HG02943 (cell line): Measurements from ENCODE around the gene PANX1.
"Not testable (repeated sequence)": the region's sequence is repeated elsewhere in the genome, so short reads cannot be mapped to it uniquely, and the experiment has no call there.

ENCODE experiments used
- ATAC-seq: cut with Tn5 transposase; IDR thresholded peaks from one replicate; pipeline ENCODE4 v1.9.1; 2021; ENCODE audit warnings: mild to moderate bottlenecking, low read depth, moderate library complexity; ENCODE audit not compliant: unreplicated experiment

PANX1 gene, protein sequence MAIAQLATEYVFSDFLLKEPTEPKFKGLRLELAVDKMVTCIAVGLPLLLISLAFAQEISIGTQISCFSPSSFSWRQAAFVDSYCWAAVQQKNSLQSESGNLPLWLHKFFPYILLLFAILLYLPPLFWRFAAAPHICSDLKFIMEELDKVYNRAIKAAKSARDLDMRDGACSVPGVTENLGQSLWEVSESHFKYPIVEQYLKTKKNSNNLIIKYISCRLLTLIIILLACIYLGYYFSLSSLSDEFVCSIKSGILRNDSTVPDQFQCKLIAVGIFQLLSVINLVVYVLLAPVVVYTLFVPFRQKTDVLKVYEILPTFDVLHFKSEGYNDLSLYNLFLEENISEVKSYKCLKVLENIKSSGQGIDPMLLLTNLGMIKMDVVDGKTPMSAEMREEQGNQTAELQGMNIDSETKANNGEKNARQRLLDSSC

DNA sequence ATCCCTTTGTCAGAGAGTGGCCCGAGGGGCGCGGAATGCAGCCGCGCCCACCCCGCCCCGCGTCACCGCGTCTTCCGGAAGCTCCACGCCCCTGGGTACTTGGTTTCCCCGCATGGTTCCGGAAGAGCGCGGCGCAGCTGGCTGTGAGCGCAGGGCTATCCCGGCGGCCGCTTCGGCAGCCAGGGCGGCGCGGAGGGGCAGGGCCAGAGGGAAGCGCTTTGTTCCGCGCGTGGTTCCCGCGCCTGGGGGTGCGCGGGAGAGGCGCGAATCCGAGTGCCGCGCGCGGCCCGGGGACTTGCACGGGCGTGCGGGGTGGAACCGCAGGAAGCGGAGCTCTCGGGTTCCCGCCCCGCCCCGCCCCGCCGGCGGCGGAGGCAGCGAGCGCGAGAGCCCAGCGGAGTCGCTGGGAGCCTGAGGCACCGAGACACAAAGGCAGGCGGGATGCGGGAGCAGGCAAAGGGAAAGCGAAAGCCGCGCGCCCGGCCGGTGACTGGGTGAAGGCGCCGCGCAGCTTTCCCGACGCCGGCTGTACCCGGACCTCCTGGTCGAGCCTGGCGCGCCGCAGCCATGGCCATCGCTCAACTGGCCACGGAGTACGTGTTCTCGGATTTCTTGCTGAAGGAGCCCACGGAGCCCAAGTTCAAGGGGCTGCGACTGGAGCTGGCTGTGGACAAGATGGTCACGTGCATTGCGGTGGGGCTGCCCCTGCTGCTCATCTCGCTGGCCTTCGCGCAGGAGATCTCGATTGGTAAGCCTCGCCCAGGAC is at the start of gene PANX1:
Gene PANX1 (plus strand): TSS at position 96 of the 766 bp plus-strand sequence. CDS start 472 bp downstream, at position 568.
- ATAC-seq = peak; percentile 91

DNA sequence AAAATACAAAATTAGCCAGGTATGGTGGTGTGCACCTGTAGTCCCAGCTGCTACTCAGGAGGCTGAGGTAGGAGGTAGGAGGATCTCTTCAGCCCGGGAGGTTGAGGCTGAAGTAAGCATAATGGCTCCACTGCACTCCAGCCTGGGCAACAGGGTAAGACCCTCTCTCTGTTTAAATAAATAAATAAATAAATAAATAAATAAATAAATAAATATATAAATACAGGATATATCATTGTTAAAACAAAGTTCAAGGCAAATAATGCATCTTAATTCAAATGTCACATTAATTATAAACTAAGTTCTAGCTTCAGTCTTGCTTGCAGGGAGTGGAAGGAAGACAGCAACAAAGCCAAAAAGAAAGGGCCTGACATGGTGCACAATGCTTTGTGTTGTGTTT is 44.5 kb upstream of the PANX1 start:
- ATAC-seq = no peak

DNA sequence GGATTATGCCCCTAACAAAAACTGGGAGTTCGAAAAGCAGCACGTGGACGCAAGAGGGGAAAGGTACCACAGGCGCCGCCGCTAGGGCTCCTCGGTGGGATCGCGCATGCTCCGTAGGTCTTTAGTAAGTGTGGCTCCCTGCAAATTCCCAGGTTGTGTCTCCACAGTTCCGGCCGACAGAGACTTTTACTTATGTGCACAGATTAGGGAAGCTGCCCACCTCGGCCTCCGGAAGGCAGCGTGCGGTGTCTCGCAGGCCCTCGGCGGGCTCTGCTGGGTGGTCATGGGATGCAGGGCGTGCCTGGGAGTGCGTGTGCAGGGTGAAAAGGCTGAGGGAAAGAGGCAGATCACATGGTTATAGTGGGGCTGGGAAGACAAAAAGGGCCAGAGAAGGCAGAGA is 39.7 kb upstream of the PANX1 start:
- no peak for ATAC-seq

DNA sequence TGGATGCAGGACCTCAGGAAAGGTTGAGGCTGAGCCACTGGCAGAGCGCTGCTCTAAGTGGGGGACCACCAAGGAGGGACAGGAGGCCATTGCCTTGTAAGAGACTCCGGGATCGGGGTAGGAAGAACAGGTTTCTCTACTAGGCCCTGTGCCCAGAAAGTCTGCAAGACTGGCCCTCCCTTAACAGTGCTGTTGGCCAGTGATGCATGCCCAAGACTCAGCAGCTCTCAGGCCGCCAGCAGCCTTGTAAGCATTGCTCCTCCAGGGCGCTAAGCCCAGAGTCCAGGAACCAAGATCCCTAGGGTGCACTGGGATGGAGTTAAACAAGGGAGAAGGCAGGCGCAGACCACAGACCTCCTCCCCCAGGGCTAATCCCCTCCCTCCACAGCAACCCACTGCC is 39.3 kb upstream of the PANX1 start:
- no peak for ATAC-seq

DNA sequence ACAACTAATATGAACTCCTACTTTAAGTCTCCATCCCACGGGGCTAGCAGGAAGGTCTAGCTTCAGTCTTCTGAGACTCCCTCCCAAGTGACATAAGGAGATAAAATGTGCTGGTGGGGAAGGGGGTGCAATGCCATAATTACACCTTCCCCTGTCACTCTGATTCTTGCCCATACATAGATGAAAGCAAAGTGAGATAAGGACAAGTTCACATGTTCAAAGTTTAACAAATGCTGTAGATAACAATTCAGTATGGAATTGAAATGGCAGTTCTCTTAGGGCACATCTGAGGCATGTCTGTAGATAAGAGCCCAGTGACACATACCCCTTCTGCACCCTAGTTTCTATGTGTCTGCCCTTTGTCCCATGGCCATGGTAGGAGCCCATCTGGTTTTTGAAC is 38.2 kb upstream of the PANX1 start:
- no peak for ATAC-seq

DNA sequence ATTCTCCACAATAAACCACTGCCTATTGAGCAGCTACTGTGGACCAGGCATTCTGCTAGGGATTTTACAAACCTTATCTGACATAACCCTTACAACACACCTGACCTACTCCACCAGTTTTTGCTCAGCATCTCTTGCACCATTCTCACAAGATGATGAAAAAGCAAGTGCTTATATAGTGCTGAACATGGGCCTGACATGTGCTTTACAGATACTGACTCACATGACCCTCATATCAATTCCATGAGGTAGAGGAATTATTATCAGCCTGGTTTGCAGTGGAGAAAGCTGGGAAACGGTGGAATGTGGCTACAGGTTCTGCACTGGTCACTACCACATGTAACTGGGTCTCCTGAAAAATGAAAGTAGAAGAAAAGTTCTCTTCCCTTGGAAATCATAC is 37.5 kb upstream of the PANX1 start:
- no peak for ATAC-seq

DNA sequence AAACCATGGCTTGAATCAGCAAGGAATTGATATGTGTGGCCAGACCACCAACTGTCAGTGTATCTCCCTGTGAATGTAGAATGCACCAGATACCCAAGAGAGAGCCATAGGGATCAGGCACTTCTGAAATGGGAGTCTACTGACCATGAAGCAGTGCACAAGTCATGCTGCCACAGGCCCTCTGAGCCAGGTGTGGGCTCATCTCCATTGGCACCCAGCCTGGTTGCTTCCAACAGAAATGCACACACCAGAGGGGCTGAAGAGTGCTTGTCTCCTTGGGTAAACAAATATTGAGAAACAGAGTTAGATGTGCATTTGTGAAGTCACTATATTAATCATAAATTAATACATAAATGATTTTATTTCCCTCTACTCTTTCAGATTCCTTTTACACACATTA is 28.4 kb upstream of the PANX1 start:
- no peak for ATAC-seq

DNA sequence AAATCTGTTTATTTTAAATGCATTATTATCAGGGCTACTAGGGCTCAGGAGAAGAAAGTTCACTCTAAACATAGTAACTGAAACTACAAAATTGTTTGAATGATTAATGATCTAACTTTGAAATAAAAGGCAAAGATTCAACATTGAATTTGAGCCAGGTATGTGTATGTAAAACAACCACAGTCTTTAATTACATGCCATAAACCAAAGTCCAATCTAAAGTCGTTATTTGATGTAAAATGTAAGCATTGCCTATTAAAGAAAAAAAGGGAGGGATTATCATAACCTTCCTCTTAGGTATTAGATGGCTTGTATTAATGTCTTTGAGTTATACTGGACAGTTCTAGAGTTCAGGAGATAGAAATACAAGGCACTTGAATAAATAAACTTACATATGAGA is 25.2 kb upstream of the PANX1 start:
- no peak for ATAC-seq

DNA sequence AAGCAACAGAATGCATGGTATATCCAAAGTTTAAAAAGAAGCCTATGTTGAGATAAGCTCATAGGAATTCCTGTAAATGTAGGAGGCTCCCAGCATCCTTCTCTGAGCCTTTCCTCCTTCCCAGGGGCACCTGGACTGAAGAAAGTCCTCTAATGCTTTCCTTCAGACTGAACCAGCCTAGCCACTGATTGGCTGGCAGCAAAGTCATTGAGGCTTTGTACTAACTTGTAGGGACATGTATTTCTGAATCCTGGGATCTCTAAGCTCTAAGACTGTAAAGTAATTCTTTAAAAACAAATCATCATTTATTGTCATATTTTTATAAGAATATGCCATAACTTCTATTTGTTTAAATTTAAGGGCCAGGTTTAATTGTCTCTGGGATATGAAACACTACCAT is 23.9 kb upstream of the PANX1 start:
- no peak for ATAC-seq

DNA sequence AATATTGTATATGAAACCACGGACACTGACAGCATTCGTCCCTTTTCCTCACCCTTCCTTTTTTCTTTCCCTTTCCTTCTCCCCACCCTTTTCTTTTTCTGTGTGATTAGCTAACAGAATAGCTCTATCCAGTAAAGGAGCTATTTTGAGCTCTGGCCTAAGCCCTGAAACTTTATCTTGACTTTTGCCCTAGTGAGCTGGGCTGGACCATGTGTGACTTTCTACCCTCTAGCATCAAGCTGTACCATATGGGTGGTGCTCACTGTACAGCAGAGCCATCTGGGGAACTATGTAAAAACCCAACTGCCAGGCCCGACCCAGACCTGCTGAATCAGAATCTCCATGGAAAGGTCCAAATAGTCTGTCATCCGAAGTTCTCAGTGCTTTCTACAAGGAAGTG is 21.9 kb upstream of the PANX1 start:
- ATAC-seq = no peak

DNA sequence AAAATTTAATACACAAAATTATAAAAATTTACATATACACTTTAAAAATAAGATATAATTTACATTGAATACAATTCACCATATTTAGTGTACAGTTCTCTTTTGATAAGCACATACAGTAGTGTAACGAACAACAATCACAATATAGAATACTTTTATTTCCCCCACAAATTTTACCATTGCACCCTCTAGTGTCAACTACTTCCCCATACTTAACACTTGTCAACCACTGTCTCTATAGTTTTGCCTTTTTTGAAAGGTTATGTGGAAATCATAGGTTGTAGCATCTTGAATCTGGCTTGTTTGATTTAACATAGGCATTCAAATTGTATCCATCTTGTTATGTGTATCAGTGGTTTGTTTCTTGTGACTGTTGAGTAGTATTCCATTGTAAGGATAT is 21.3 kb upstream of the PANX1 start:
- ATAC-seq = no peak

DNA sequence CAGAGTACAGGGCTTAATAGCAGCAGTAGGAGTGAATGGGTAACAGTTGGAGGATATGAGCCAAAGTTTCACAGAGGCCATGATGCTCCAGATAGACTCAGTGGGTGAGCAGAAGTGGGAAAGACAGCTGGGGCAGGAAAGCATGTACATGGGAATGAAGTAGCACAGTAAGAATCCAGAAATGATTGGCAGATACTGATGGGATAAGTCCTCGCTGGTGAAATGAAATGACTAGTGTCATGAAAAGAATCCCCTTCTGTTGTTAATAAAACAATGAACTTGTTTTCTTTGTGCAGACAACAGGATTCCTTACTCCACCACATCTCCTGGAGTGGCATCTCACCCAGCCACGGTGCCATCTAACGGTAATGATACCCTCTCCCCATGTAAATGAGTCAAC is 17.4 kb upstream of the PANX1 start:
- ATAC-seq = no peak

DNA sequence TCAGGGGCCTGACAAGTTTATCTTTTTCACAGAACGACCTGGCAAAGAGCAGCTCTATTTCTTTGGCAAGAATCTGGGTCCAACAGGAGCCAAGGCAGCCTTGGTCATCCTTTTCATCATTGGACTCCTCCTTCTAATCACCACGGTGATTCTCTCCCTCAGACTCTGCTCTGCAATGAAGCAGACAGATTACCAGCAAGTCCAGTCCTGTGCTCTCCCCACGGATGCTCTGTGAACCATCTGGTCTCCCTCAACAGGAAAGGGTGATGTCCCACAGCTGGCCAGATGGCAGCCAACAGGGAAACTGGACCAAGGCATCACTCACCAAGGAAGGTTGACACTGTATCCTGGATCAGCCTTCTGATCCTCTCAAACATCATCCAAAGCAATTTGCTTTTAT is 17.0 kb upstream of the PANX1 start:
- no peak for ATAC-seq

DNA sequence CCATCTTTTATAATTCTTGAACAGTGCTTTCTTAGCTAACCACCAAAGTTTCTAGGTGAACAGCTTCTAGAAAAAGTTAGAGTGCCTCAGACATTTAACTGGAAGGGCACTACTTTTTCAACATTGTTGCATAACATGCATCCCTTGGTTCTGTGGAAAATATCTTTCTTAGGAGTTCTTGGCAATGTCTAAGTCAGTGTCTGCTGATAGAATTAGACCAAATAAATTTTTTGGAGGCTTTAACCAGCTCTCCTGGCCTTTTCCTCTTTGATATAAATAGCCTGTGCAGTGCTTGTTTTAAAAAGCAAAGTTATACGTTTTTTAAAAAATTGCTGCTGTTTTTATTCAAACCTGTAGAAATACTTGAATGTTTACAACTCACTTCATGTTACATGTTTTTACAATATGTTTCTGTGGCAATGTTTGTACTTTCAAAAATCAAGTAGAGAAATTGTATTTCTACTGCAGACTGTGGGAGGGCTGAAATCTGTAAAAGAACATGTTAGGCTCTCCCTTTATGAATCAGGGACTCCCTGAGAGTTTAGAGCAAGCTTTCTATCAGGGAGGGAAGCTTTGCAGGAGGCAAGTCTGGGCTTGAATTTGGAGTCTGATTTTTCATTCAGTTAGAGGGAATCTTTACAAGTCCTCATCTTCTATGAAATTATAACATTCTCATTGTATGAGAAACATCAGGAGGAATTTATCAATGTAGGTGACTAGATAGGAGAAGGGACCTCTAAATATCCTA is 16.3 kb upstream of the PANX1 start:
- no peak for ATAC-seq

DNA sequence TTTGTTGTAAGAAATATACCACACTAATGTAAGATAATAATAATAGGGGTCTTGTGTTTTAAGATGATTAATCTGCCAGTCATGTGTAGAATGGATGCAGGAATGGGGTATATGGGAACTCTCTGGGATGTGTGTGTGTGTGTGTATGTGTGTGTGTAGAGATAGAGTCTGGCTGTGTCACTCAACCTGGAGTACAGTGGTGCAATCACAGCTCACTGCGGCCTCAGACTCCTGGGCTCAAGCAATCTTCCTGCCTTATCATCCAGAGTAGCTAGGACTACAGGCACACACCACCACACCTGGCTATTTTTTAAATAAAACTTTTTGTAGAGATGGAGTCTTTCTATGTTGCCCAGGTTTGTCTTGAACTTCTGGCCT is 11.5 kb upstream of the PANX1 start:
- ATAC-seq = no peak

DNA sequence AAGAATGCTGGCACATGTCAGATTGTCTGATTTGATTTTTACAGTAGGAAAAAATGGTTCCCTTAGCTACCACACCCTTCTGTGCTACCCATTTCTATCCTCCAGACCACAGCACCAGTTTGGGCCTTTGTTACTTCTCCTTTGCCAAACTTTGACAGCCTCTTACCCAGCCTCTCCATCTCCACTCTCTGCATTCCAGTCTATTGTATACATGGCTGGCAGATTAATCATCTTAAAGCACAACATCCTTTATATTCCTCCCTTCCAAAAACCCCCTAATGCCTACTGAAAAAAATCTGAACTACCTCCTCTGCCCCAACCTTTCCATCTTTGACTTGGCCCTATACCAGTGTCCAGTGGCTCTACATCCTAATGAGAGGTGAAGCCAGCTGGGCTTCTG is 10.8 kb upstream of the PANX1 start:
- ATAC-seq = no peak

DNA sequence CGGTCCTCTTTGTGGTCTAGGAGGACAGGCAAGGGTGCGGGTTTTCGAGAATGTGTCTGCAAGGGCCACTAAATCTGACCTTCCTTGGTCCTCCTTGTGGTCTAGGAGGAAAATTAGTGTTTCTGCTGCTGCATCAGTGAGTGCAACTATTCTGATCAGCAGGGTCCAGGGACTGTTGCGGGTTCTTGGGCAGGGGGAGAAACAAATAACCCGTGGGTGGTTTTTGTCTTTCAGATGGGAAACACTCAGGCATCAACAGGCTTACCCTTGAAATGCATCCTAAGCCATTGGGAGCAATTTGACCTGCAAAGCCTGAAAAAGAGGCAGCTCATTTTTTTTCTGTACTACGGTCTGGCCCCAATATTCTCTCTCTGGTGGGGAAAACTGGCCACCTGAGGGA is 9.0 kb upstream of the PANX1 start:
- not testable (repeated sequence) for ATAC-seq

DNA sequence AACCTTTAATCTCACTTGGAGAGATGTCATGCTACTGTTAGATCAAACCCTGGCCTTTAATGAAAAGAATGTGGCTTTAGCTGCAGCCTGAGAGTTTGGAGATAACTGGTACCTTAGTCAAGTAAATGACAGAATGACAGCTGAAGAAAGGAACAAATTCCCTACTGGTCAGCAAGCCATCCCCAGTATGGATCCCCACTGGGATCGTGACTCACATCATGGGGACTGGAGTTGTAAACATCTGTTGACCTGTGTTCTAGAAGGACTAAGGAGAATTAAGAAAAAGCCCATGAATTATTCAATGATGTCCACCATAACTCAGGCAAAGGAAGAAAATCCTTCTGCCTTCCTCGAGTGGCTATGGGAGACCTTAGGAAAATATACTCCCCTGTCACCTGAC is 8.1 kb upstream of the PANX1 start:
- ATAC-seq = not testable (repeated sequence)

DNA sequence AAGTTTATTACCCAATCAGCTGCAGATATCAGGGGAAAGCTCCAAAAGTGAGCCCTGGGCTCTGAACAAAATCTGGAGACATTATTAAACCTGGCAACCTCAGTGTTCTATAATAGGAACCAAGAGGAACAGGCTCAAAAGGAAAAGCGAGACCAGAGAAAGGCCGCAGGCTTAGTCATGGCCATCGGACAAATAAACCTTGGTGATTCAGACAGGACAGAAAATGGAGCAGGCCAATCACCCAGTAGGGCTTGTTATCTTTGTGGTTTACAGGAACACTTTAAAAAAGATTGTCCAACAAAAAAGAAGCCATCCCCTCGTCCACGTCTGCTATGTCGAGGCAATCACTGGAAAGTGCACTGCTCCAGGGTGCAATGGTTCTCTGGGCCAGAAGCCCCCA is 7.7 kb upstream of the PANX1 start:
- no peak for ATAC-seq

DNA sequence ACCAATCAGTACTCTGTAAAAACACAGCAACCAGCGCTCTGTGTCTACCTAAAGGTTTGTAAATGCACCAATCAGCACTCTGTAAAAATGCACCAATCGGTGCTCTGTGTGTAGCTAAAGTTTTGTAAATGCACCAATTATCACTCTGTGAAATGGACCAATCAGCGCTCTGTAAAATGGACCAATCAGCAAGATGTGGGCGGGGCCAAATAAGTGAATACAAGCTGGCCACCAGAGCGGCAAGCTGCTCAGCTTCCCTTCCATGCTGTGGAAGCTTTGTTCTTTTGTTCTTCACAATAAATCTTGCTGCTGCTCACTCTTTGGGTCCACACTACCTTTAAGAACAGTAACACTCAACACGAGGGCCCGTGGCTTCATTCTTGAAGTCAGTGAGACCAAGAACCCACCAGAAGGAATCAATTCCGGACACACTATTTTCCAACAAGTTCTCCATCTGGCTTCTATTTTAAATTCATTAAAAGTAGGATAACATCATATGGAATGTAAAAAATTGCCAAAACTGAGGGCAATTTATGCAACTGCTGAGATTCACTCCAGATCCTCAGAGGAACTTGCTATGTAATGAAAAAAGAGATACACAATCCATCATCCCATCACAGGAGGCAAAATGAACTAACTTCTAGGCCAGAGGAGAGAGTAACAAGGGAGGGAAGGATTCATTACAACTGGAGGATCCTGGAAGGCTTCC is 3.1 kb upstream of the PANX1 start:
- ATAC-seq = no peak

DNA sequence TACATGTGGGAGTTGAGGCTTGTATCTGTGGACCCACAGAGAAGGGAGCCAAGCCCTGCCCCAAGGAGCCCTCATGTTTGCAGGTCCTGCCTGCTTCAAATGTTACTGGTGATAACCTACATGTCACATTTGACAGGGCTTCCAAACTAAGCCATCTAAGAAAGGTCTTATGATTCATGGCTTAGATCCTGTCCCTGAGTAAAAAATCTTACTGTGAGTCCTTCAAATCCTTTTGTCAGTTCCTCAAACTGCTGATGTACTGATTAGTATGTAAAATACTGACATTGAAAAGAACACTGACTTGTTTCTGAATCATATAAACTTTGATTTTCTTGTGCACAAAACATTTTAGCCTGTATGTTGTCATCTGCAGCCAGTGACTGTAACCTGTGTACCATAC is 1.0 kb upstream of the PANX1 start:
- ATAC-seq = no peak
